ENCODE results near the gene EMID1. TPM values are rescaled to one million over a fixed set of nuclear protein-coding genes. Genes with fewer than 3 reads are reported as not detected.

EMID1 gene
- total RNA-seq, 2 donors from 2014 or later: 1.4 to 2.4 TPM

- no peak for DNase-seq (ENCODE audit: low spot score)
- intact Hi-C loops (cut with DNase I): loop anchor here in 1 of 2 donors (10.0 kb wide), 1 partner anchor 399 kb away; no protein-coding TSS in a partner anchor
Measured at GRCh38 chr22:29253561-29254285, 48.0 kb downstream of the EMID1 start.

GRCh38 chr22:29254286-29254660 lies 48.6 kb downstream of the EMID1 start:
- intact Hi-C loops (cut with DNase I): loop anchor here in 1 of 2 donors (10.0 kb wide), 1 partner anchor 399 kb away; no protein-coding TSS in a partner anchor
- no peak for DNase-seq (ENCODE audit: low spot score)

- peak; percentile 62 for DNase-seq (ENCODE audit: low spot score)
- intact Hi-C loops (cut with DNase I): loop anchor here in 1 of 2 donors (10.0 kb wide), 1 partner anchor 400 kb away; no protein-coding TSS in a partner anchor
Measured at GRCh38 chr22:29255064-29255621, 49.4 kb downstream of the EMID1 start.

- intact Hi-C loops (cut with DNase I): loop anchor here in 1 of 2 donors (10.0 kb wide), 1 partner anchor 402 kb away; no protein-coding TSS in a partner anchor
- DNase-seq (ENCODE audit: low spot score): no peak
Measured at GRCh38 chr22:29256606-29257325, 51.1 kb downstream of the EMID1 start.

GRCh38 chr22:29257751-29258181 lies 52.1 kb downstream of the EMID1 start:
- intact Hi-C loops (cut with DNase I): loop anchor here in 1 of 2 donors (10.0 kb wide), 1 partner anchor 403 kb away; no protein-coding TSS in a partner anchor
- no peak for DNase-seq (ENCODE audit: low spot score)

- intact Hi-C loops (cut with DNase I): loop anchor here in 1 of 2 donors (10.0 kb wide), 1 partner anchor 404 kb away; no protein-coding TSS in a partner anchor
- no peak for DNase-seq (ENCODE audit: low spot score)
Measured at GRCh38 chr22:29258407-29259252, 52.9 kb downstream of the EMID1 start.

GRCh38 chr22:29259253-29259899 lies 53.7 kb downstream of the EMID1 start:
- intact Hi-C loops (cut with DNase I): loop anchor here in 1 of 2 donors (10.0 kb wide), 1 partner anchor 405 kb away; no protein-coding TSS in a partner anchor
- no peak for DNase-seq (ENCODE audit: low spot score)

- DNase-seq (ENCODE audit: low spot score): no peak
- intact Hi-C loops (cut with DNase I): no loop called here
Measured at GRCh38 chr22:29260031-29260560, 54.4 kb downstream of the EMID1 start.

GRCh38 chr22:29260601-29261315 lies 55.1 kb downstream of the EMID1 start:
- DNase-seq (ENCODE audit: low spot score): no peak
- intact Hi-C loops (cut with DNase I): no loop called here

- intact Hi-C loops (cut with DNase I): no loop called here
- no peak for DNase-seq (ENCODE audit: low spot score)
Measured at GRCh38 chr22:29263791-29264276, 58.1 kb downstream of the EMID1 start.

- intact Hi-C loops (cut with DNase I): no loop called here
- DNase-seq (ENCODE audit: low spot score): no peak
Measured at GRCh38 chr22:29265305-29265704, 59.6 kb downstream of the EMID1 start.

- intact Hi-C loops (cut with DNase I): no loop called here
- no peak for DNase-seq (ENCODE audit: low spot score)
Measured at GRCh38 chr22:29265929-29266328, 60.2 kb downstream of the EMID1 start.

- peak; percentile 70 for DNase-seq (ENCODE audit: low spot score)
- intact Hi-C loops (cut with DNase I): no loop called here
Measured at GRCh38 chr22:29266564-29267461, 61.1 kb downstream of the EMID1 start.

- intact Hi-C loops (cut with DNase I): no loop called here
- DNase-seq (ENCODE audit: low spot score): no peak
Measured at GRCh38 chr22:29267462-29267857, 61.8 kb downstream of the EMID1 start.

- intact Hi-C loops (cut with DNase I): no loop called here
- DNase-seq (ENCODE audit: low spot score): peak; percentile 99
Measured at GRCh38 chr22:29267858-29268510, 62.3 kb downstream of the EMID1 start, which contains the start of the genes EWSR1 and RHBDD3. EWSR1 (plus strand) TSS chr22:29268268; CDS start chr22:29268337, 69 bp downstream. RHBDD3 (minus strand) TSS chr22:29267981; CDS start chr22:29265626, 2,355 bp downstream.

All from posterior vena cava (tissue), 2 donors.